ENCODE results near the gene SPAG6. TPM values are rescaled to one million over a fixed set of nuclear protein-coding genes. Genes with fewer than 3 reads are reported as not detected.
"Not testable (repeated sequence)": the region's sequence is repeated elsewhere in the genome, so short reads cannot be mapped to it uniquely, and the experiment has no call there.

Gene SPAG6
- total RNA-seq, 2 experiments from 2014 or later: 1.2 to 1.4 TPM

DNA sequence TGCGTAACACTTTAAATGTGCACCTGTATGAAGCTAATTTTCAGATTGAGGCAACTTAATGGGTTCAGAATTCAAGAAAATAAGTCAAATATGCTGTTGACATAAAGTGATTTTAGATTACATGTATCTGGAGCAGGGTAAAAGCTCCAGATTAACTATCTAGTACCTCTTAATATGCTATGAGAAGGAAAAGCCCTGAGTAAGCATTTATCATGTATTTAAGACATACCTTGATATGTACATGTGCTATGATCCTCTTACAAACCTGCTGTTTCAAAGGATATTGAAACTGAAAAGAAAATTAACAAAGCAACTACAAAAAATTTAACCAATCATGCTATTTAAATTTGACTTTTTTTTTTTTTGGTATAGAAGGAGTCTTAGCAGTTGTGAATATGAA lies 4.5 kb downstream of the SPAG6 start:
- Mint-ChIP-seq H3K27me3 (peaks cover 34% of the 10 kb centered on the region), H3K36me3 (ENCODE audit: low read depth) (peaks cover 10% of the 10 kb centered on the region), H3K9me3 (no peaks in the 10 kb centered on the region), H3K4me1 (peaks cover 11% of the 10 kb centered on the region), H3K27ac (no peak overlapping the region), H3K4me3 (no peak overlapping the region)
- no peak for DNase-seq
- CTCF ChIA-PET: interaction anchor here (0.6 to 0.9 kb wide), 2 partner anchors 235 to 364 kb away, joined by 4 to 5 read pairs; no protein-coding TSS in a partner anchor
- POLR2A ChIA-PET: no interaction called here

DNA sequence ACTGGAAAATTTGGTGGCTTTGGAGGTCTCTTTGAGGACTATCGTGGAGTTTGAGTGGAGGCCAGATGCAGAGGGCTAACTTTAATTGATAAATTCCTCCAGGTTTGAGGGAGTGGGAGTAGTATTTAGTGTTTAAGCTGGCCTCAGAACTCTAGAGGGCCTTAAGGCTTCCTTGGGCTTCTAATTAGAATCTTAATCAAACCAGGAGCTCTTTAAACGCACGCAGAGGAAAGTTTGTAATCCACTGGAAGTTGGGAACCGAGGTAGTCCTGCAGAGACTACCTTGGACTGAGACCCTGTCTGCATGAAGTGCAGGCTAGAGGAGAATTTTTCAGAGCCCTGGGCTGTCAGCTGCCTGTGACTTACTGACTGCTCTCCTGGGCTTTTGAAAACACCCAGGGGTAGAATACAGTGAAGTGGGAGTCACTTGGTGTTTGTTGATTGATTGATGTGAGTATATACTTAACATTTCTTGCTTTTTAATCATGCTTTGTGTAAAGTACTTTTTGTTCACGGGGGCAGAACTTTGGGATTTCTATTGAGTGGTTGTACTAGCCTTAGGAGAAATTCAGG lies 5.9 kb downstream of the SPAG6 start:
- H3K27ac Mint-ChIP-seq: no peak overlapping the region

DNA sequence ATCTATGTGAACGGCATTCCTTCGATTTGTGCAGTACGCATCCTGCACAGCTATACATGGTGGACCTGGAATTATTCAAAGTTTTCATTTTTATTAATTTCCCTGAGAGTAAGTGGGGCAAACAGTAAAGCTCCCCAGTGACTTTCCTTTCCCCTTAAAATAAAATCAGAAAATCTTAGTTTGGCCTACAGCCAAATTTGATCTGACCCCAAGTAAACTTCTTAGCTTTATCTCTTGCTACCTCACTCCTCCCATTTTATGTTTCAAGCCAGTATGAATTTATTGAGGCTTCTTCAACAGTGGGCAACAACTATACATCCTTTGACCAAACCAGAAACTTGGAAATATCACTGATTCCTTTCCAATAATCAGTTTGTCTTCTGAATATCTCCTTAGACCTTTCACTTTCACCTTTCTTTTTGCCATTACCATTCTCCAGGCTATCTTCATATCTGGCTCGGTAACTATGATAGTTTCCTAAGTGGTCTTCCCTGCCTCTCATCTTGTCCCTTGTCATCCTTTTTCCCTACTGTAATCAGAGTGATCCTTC lies 11.1 kb downstream of the SPAG6 start:
- Mint-ChIP-seq H3K4me1 (peaks cover 2% of the 10 kb centered on the region), H3K4me3 (no peak overlapping the region), H3K36me3 (ENCODE audit: low read depth) (no peaks in the 10 kb centered on the region), H3K9me3 (no peaks in the 10 kb centered on the region), H3K27me3 (peaks cover 11% of the 10 kb centered on the region), H3K27ac (no peak overlapping the region)
- CTCF ChIA-PET: no interaction called here
- no peak for DNase-seq
- POLR2A ChIA-PET: interaction anchor here (0.8 kb wide), 1 partner anchor 15 kb away, joined by 3 read pairs; no protein-coding TSS in a partner anchor

More for the DNA sequence above, 5.9 kb downstream of the SPAG6 start:
- ChIA-PET CTCF (no interaction called here), POLR2A (no interaction called here)
- peaks cover 2% of the 10 kb centered on the region for H3K4me1 Mint-ChIP-seq
- H3K9me3 Mint-ChIP-seq: no peaks in the 10 kb centered on the region
- H3K4me3 Mint-ChIP-seq: no peak overlapping the region
- H3K36me3 Mint-ChIP-seq (ENCODE audit: low read depth): peaks cover 3% of the 10 kb centered on the region
- peaks cover 27% of the 10 kb centered on the region for H3K27me3 Mint-ChIP-seq
- DNase-seq: no peak

DNA sequence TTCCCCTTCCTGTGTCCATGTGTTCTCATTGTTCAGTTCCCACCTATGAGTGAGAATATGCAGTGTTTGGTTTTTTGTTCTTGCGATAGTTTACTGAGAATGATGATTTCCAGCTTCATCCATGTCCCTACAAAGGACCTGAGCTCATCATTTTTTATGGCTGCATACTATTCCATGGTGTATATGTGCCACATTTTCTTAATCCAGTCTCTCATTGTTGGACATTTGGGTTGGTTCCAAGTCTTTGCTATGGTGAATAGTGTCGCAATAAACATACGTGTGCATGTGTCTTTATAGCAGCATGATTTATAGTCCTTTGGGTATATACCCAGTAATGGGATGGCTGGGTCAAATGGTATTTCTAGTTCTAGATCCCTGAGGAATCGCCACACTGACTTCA lies 12.5 kb downstream of the SPAG6 start:
- H3K27me3 Mint-ChIP-seq: peaks cover 11% of the 10 kb centered on the region
- H3K4me3 Mint-ChIP-seq; CTCF ChIA-PET; H3K27ac Mint-ChIP-seq; H3K9me3 Mint-ChIP-seq; DNase-seq; H3K36me3 Mint-ChIP-seq (ENCODE audit: low read depth); POLR2A ChIA-PET; H3K4me1 Mint-ChIP-seq: not testable (repeated sequence)

DNA sequence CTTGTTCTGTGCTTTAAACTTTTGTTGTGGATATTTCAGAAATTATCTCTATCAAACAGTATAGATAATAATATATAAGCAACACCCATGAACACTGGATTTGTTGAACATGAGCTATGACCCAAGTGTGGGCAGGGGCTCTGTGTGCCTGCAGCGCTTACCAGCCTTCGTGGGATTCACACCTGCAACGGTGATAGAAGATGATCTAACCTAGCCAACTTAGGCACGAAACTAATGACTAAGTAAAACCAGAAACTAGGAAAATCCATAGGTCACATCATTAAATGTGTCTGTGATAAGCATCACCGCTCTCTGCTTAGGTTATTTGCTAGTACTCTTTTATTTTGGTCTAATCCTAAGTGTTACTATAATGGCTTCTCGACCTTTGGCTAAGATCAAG lies 18.0 kb downstream of the SPAG6 start:
- no peak overlapping the region for H3K4me3 Mint-ChIP-seq
- no peaks in the 10 kb centered on the region for H3K36me3 Mint-ChIP-seq (ENCODE audit: low read depth)
- peaks cover 18% of the 10 kb centered on the region for H3K4me1 Mint-ChIP-seq
- DNase-seq: no peak
- POLR2A ChIA-PET: no interaction called here
- CTCF ChIA-PET: no interaction called here
- H3K9me3 Mint-ChIP-seq: no peaks in the 10 kb centered on the region
- no peaks in the 10 kb centered on the region for H3K27me3 Mint-ChIP-seq
- no peak overlapping the region for H3K27ac Mint-ChIP-seq

DNA sequence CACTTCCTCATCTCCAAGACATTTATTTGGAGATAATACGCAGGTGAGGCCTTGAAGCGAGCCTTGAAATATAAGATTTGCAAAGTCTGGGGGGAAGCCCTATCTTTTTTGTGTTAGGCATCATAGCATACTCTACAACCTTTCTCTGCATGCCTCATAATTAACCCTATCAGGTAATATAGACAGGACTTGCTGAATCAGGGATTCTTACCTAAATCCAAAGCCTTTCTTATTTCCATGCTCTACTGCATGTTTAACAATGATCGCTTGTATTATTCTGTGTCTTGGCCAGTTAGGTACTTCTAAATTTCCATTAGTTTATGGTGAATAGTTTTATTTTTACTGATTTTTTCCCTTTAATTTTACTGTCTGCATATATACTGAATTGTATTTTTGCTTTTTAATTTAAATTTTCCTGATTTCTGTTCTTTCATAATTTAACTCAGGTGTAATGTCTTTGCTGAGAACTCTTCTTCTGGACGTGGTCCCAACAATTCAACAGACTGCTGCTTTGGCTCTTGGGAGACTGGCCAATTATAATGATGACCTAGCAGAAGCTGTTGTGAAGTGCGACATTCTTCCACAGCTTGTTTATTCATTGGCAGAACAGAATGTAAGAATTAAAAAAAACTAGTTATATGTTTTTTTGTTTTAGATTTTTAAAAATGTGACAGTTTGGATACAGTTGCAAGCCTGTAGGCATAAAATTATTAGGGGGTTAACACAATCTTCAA lies 19.3 kb downstream of the SPAG6 start:
- Mint-ChIP-seq H3K27me3 (no peaks in the 10 kb centered on the region), H3K9me3 (no peaks in the 10 kb centered on the region), H3K4me1 (peaks cover 29% of the 10 kb centered on the region), H3K4me3 (no peak overlapping the region), H3K36me3 (ENCODE audit: low read depth) (peaks cover 3% of the 10 kb centered on the region), H3K27ac (no peak overlapping the region)
- CTCF ChIA-PET: no interaction called here
- no peak for DNase-seq
- POLR2A ChIA-PET: interaction anchor here (1.2 kb wide), 1 partner anchor 24 kb away, joined by 4 read pairs; no protein-coding TSS in a partner anchor

DNA sequence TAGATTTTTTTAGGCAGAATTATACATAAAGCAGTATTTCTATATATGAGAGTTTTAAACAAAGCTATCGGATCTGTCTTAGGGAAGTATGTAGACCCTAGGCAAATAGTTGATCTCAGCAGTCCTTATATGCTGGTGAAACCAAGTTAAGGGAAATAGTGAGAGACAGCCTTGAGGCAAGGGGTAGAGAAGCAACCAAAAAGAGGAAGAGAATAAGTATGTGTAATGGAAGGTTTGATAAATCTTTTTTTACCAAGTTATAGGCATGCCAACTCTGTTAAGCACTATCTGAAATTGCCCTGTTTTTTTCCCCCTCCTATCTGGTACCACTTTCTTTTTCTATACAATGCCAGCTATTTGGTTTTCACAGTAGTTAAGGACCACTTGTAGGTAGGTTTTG lies 19.9 kb downstream of the SPAG6 start:
- no peak for DNase-seq
- no peaks in the 10 kb centered on the region for H3K27me3 Mint-ChIP-seq
- H3K9me3 Mint-ChIP-seq: no peaks in the 10 kb centered on the region
- CTCF ChIA-PET: no interaction called here
- no peak overlapping the region for H3K27ac Mint-ChIP-seq
- POLR2A ChIA-PET: interaction anchor here (1.2 kb wide), 1 partner anchor 25 kb away, joined by 4 read pairs; no protein-coding TSS in a partner anchor
- peaks cover 3% of the 10 kb centered on the region for H3K36me3 Mint-ChIP-seq (ENCODE audit: low read depth)
- peaks cover 33% of the 10 kb centered on the region for H3K4me1 Mint-ChIP-seq
- no peak overlapping the region for H3K4me3 Mint-ChIP-seq

DNA sequence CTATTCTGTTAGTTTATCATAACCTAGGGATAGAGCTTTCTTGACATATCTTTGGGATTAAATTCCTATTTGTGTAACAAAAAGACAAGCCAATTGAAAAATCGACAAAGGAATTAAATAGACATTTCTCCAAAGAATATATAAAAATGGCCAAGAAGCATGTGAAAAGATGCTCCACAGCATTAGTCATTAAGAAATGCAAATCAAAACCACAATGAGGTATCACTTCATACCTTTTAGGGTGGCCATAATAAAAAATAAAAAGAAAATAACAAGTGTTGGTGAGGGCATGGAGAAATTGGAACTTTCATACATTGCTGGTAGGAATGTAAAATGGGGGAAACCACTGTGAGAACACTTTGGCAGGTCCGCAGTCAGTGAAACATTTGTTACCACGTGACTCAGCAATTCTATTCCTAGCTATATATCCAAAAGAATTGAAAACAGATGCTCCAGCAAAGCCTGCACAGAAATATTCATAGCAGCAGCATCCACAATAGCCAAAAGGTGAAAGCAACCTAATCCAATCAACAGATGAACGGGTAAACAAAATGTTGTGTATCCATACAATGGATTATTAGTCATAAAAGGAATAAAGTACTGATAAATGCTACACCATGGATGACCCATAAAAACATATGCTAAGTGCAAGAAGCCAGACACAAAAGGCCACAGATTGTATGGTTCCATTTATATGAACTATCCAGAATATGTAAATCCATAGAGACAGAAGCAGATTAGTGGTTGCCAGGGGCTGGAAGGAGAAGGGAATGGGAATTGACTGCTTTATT lies 20.5 kb downstream of the SPAG6 start:
- Mint-ChIP-seq H3K36me3 (ENCODE audit: low read depth) (peaks cover 3% of the 10 kb centered on the region), H3K27ac (no peak overlapping the region), H3K9me3 (no peaks in the 10 kb centered on the region), H3K4me1 (peaks cover 35% of the 10 kb centered on the region), H3K27me3 (no peaks in the 10 kb centered on the region), H3K4me3 (no peak overlapping the region)
- DNase-seq: no peak
- CTCF ChIA-PET: no interaction called here
- POLR2A ChIA-PET: interaction anchor here (0.9 to 1.4 kb wide), 3 partner anchors 26 to 136 kb away, joined by 4 read pairs; no protein-coding TSS in a partner anchor

DNA sequence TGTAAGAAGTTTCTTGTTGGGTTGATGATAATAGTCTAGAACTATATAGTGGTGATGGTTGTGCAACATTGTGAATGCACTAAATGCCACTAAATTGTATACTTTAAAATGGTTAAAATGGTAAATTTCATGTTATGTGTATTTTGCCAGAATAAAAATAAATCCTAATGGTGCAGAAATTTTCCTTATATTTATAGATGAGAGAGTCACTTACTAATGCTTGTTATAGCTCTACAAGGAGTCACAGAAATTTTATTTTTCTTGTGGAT lies 21.1 kb downstream of the SPAG6 start:
- Mint-ChIP-seq H3K4me1 (peaks cover 35% of the 10 kb centered on the region), H3K36me3 (ENCODE audit: low read depth) (peaks cover 3% of the 10 kb centered on the region), H3K4me3 (no peak overlapping the region), H3K27ac (no peak overlapping the region), H3K9me3 (no peaks in the 10 kb centered on the region), H3K27me3 (no peaks in the 10 kb centered on the region)
- no peak for DNase-seq
- ChIA-PET POLR2A (interaction anchor here (0.9 to 1.4 kb wide), 2 partner anchors 70 to 136 kb away, joined by 4 read pairs; no protein-coding TSS in a partner anchor), CTCF (interaction anchor here (0.7 kb wide), 1 partner anchor 52 kb away, joined by 3 read pairs; no protein-coding TSS in a partner anchor)

DNA sequence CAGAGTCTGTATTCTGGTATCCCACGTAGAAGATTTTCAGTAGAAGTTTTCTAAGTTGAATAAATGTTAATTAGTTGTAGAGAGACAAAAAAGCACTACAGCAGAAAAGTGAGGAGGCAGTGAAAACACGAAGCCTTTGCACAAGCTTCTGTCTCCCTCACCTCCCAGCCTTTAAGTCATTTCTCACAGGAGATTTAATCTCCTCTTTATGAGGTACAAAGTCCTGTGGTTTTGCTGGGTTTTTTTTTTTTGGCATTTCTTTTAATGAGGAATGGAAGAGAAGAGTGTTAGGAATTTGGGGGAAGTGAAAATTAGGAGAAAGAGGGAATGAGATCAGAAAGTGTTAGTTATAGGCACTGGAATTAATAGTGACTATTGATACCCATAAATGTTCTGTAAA lies 21.5 kb downstream of the SPAG6 start:
- no peak for DNase-seq
- Mint-ChIP-seq H3K4me1 (peaks cover 35% of the 10 kb centered on the region), H3K27me3 (no peaks in the 10 kb centered on the region), H3K9me3 (no peaks in the 10 kb centered on the region), H3K4me3 (no peak overlapping the region), H3K36me3 (ENCODE audit: low read depth) (peaks cover 3% of the 10 kb centered on the region), H3K27ac (no peak overlapping the region)
- ChIA-PET POLR2A (interaction anchor here (0.9 to 1.4 kb wide), 2 partner anchors 70 to 137 kb away, joined by 4 read pairs; no protein-coding TSS in a partner anchor), CTCF (interaction anchor here (0.7 kb wide), 1 partner anchor 52 kb away, joined by 3 read pairs; no protein-coding TSS in a partner anchor)

DNA sequence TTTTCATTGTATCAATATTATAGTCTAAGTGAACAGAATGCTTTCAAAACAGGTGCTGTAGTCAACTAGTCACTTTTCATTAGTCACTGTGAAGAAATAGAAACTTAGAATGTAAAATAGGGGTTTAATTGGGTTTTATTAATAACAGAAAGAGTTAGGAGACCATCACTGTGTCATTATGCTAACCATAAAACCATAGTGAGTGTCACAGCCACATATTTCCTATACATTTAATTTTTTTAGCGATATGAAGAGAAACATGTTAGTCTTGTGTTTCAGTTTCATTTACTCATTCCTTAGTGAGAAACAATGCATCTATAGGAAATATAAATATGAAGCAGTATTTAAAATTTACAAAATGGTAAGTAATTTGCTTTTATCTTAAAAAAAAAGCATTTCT lies 22.2 kb downstream of the SPAG6 start:
- Mint-ChIP-seq H3K36me3 (ENCODE audit: low read depth) (peaks cover 3% of the 10 kb centered on the region), H3K4me3 (peak overlapping the region; percentile 28), H3K4me1 (peaks cover 35% of the 10 kb centered on the region), H3K9me3 (no peaks in the 10 kb centered on the region), H3K27me3 (no peaks in the 10 kb centered on the region), H3K27ac (peak overlapping the region; percentile 55)
- ChIA-PET CTCF (no interaction called here), POLR2A (interaction anchor here (0.9 to 1.4 kb wide), 2 partner anchors 27 to 69 kb away, joined by 4 read pairs; no protein-coding TSS in a partner anchor)
- DNase-seq: no peak

DNA sequence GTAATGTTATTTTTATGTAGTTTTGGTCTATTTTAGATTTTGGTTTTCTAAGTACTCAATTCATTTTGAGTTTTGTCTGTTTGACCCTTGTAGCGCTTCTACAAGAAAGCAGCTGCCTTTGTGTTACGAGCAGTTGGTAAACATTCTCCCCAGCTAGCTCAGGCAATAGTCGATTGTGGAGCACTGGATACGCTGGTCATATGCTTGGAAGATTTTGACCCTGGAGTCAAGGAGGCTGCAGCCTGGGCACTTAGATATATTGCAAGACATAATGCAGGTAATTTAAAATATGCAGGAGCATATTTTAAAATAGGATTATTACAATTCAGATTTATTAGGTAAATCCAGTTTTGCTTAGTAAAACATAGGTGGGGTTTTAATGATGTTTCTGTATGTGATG lies 23.1 kb downstream of the SPAG6 start:
- DNase-seq: no peak
- H3K4me1 Mint-ChIP-seq: peaks cover 35% of the 10 kb centered on the region
- H3K27ac Mint-ChIP-seq: no peak overlapping the region
- H3K36me3 Mint-ChIP-seq (ENCODE audit: low read depth): peaks cover 3% of the 10 kb centered on the region
- H3K4me3 Mint-ChIP-seq: no peak overlapping the region
- H3K27me3 Mint-ChIP-seq: no peaks in the 10 kb centered on the region
- H3K9me3 Mint-ChIP-seq: no peaks in the 10 kb centered on the region
- ChIA-PET CTCF (no interaction called here), POLR2A (interaction anchor here (0.9 kb wide), 2 partner anchors 28 to 69 kb away, joined by 3 to 4 read pairs; no protein-coding TSS in a partner anchor)

DNA sequence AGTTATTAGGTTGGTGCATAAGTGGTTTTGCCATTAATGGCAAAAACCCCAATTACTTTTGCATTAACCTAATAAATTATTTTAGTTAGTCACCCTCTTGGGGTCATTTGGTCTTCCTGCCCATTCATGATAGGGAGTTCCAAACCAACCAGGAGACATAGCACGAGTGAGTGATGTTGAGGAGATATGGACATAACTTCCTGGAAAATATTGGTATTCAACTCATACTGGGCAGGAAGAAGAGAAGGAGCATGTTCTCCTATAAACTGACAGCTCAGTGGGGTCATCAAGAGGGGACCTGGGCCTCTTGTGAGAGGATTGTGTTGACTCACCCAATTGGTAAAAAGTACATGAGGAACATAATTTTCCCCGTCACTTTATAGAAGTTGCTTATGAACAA lies 23.7 kb downstream of the SPAG6 start:
- peaks cover 3% of the 10 kb centered on the region for H3K36me3 Mint-ChIP-seq (ENCODE audit: low read depth)
- no peaks in the 10 kb centered on the region for H3K9me3 Mint-ChIP-seq
- no peak overlapping the region for H3K4me3 Mint-ChIP-seq
- ChIA-PET CTCF (no interaction called here), POLR2A (no interaction called here)
- H3K27me3 Mint-ChIP-seq: no peaks in the 10 kb centered on the region
- peaks cover 35% of the 10 kb centered on the region for H3K4me1 Mint-ChIP-seq
- H3K27ac Mint-ChIP-seq: no peak overlapping the region
- no peak for DNase-seq
